ENCODE results near the gene LCP2.

LCP2 gene

GRCh38 chr5:170216257-170216864, 81.2 kb downstream of the LCP2 start:
- no peak for DNase-seq (ENCODE audit: low read depth in 2 of 2)

- DNase-seq (ENCODE audit: low read depth in 2 of 2), result no peak
Measured at GRCh38 chr5:170211575-170212334, 85.8 kb downstream of the LCP2 start.

GRCh38 chr5:170206958-170207357, 90.6 kb downstream of the LCP2 start:
- no peak for DNase-seq (ENCODE audit: low read depth in 2 of 2)

DNA sequence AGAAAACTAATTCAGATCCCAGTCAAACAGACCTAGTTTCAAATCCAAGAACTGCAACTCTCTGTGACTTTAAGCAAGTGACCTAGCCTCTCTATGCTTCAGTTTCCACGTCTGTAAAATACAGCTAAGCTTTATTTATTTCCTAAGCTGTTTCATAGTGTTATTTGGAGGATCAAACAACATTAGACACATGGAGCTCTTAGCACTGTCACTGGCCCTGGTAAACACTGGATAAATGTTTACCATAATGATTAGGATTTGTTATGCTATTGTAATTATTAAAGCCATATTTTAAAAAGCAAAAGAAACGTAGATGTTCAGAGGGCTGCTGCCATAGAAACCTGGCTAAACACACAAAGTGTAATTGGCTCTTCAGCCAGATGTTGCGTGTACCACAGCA, 91.4 kb downstream of the LCP2 start:
- no peak for DNase-seq (ENCODE audit: low read depth in 2 of 2)

GRCh38 chr5:170204202-170204601, 93.4 kb downstream of the LCP2 start:
- DNase-seq (ENCODE audit: low read depth in 2 of 2), result no peak

- no peak for DNase-seq (ENCODE audit: low read depth in 2 of 2)
Measured at GRCh38 chr5:170202117-170202516, 95.5 kb downstream of the LCP2 start.

GRCh38 chr5:170201311-170201710, 96.3 kb downstream of the LCP2 start:
- DNase-seq (ENCODE audit: low read depth in 2 of 2), result no peak

DNA sequence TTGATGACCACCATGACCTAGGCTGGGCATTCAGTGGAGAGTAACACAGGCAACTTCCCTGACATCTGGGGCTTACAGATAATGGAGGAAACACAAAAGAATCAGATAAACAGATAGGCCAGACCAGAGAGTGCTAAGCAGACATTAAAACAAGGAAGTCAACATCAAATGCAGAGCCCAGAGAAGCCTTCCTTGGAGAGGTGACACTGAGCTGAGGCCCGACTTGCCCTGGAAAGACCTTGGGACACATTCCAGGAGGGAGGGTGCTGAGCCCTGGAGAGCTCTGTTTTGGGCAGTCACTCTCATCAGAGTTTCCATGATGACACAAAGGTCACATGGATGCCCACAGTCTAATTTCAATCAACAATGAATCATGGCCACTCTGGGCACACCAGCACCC, 96.7 kb downstream of the LCP2 start:
- DNase-seq (ENCODE audit: low read depth in 2 of 2), result no peak
